CD14-positive monocyte (primary cell): ENCODE data around the gene THRB. TPM values are rescaled to one million over a fixed set of nuclear protein-coding genes. Genes with fewer than 3 reads are reported as not detected.

Source experiments
- DNase-seq, 3 donors: peaks; one replicate each; pipeline ENCODE4 v3.0.0-alpha.2; 2011 to 2022
- H2AFZ ChIP-seq: 2 replicates; pipeline ENCODE4 v1.6.0; 2012; ENCODE audit warnings: mild to moderate bottlenecking, low read depth, low read length, inconsistent platforms; ENCODE audit not compliant: insufficient read depth, poor library complexity, severe bottlenecking
- H3K27ac ChIP-seq, 2 donors: 1 replicate in 1 of 2; 2 replicates in 1 of 2; pipeline ENCODE4 v1.5.1; 2012 to 2013; ENCODE audit warnings: low read length in 2 of 2, control low read depth in 1 of 2, inconsistent platforms in 1 of 2, low read depth in 1 of 2, mild to moderate bottlenecking in 1 of 2
- H3K27me3 ChIP-seq, 2 donors: one replicate each; pipeline versions ENCODE4 v1.6.0 to v1.6.1; 2011 to 2013; ENCODE audit warnings: low read length in 2 of 2; ENCODE audit not compliant: control insufficient read depth in 2 of 2, insufficient read depth in 2 of 2
- H3K36me3 ChIP-seq, 2 donors: replicated peaks in 1 of 2; 1 replicate in 1 of 2; 2 replicates in 1 of 2; pipeline versions ENCODE4 v1.5.1 to v1.6.1; 2012 to 2013; ENCODE audit warnings: low read length in 2 of 2, control low read depth in 1 of 2, inconsistent platforms in 1 of 2, mild to moderate bottlenecking in 1 of 2; ENCODE audit not compliant: insufficient read depth in 2 of 2, control insufficient read depth in 1 of 2
- H3K4me1 ChIP-seq, 2 donors: 1 replicate in 1 of 2; 2 replicates in 1 of 2; pipeline versions ENCODE4 v1.5.1 to v1.6.1; 2012 to 2013; ENCODE audit warnings: low read length in 2 of 2, control low read depth in 1 of 2, inconsistent platforms in 1 of 2, mild to moderate bottlenecking in 1 of 2, moderate library complexity in 1 of 2; ENCODE audit not compliant: insufficient read depth in 2 of 2, control insufficient read depth in 1 of 2
- H3K4me2 ChIP-seq: replicated peaks from 2 replicates; pipeline ENCODE3; 2012; ENCODE audit warnings: low read length, moderate library complexity, mild to moderate bottlenecking; ENCODE audit not compliant: poor library complexity, severe bottlenecking; ENCODE audit errors: extremely low read depth
- H3K4me3 ChIP-seq, 3 experiments: fragments of 200-600 bp in 1 of 3; sonication (generic) in 1 of 3; replicated peaks in 1 of 3; 1 replicate in 2 of 3; 2 replicates in 1 of 3; pipeline ENCODE4 v1.5.1; 2011 to 2013; ENCODE audit warnings: low read length in 3 of 3, mild to moderate bottlenecking in 3 of 3, control low read depth in 2 of 3, low read depth in 2 of 3, inconsistent platforms in 1 of 3, moderate library complexity in 1 of 3
- H3K79me2 ChIP-seq: 2 replicates; pipeline ENCODE4 v1.6.0; 2012; ENCODE audit warnings: mild to moderate bottlenecking, control low read depth, inconsistent platforms, low read length, moderate library complexity; ENCODE audit not compliant: insufficient read depth
- H3K9ac ChIP-seq: 2 replicates; pipeline ENCODE4 v1.6.0; 2017; ENCODE audit warnings: low read length, mild to moderate bottlenecking; ENCODE audit not compliant: insufficient read depth, poor library complexity, severe bottlenecking
- H3K9me3 ChIP-seq, 2 donors: replicated peaks in 1 of 2; 1 replicate in 1 of 2; 2 replicates in 1 of 2; pipeline versions ENCODE4 v1.5.1 to v1.6.1; 2012 to 2013; ENCODE audit warnings: low read length in 2 of 2, control low read depth in 1 of 2; ENCODE audit not compliant: control insufficient read depth in 1 of 2, insufficient read depth in 1 of 2
- H4K20me1 ChIP-seq: 2 replicates; pipeline ENCODE4 v1.6.0; 2012; ENCODE audit warnings: mild to moderate bottlenecking, low read length, control low read depth, moderate library complexity; ENCODE audit not compliant: insufficient read depth
- H3K27ac Mint-ChIP-seq, 7 donors: one replicate each; pipeline ENCODE4 v1.8.0; 2020; ENCODE audit warnings: mild to moderate bottlenecking in 7 of 7, mixed read lengths in 7 of 7, moderate library complexity in 6 of 7, inconsistent platforms in 2 of 7
- H3K27me3 Mint-ChIP-seq, 3 donors: one replicate each; pipeline ENCODE4 v1.8.0; 2021 to 2022; ENCODE audit warnings: low read depth in 3 of 3, mild to moderate bottlenecking in 3 of 3, mixed read lengths in 3 of 3, moderate library complexity in 3 of 3, inconsistent platforms in 1 of 3
- H3K36me3 Mint-ChIP-seq, 2 donors: one replicate each; pipeline ENCODE4 v1.8.0; 2020; ENCODE audit warnings: mixed read lengths in 2 of 2, inconsistent platforms in 1 of 2, mild to moderate bottlenecking in 1 of 2
- H3K4me1 Mint-ChIP-seq: one replicate; pipeline ENCODE4 v1.8.0; 2020; ENCODE audit warnings: mild to moderate bottlenecking, mixed read lengths
- H3K4me3 Mint-ChIP-seq, 2 donors: one replicate each; pipeline ENCODE4 v1.8.0; 2020; ENCODE audit warnings: mild to moderate bottlenecking in 2 of 2, mixed read lengths in 2 of 2, moderate library complexity in 1 of 2
- H3K9me3 Mint-ChIP-seq, 7 donors: one replicate each; pipeline ENCODE4 v1.8.0; 2020 to 2022; ENCODE audit warnings: mixed read lengths in 7 of 7, mild to moderate bottlenecking in 6 of 7, moderate library complexity in 6 of 7, inconsistent platforms in 2 of 7
- CTCF ChIP-seq: fragments of 200-600 bp; IDR thresholded peaks from one replicate; pipeline ENCODE4 v1.8.0; 2022; ENCODE audit warnings: antibody characterized with exemption, mild to moderate bottlenecking
- WGBS: methylation state at CpG from one replicate; pipeline ENCODE4 v1.1.5; 2013; ENCODE audit warnings: missing lambda C conversion rate; ENCODE audit not compliant: insufficient coverage; 5-methylcytosine and 5-hydroxymethylcytosine counted together
- intact Hi-C, 2 donors: fragments of 100-400 bp; cut with micrococcal nuclease; formaldehyde crosslinking; loops; one replicate each; pipeline versions ENCODE4 v1.15.0 to v1.15.1; 2023
- polyA plus RNA-seq, 3 donors: library from polyadenylated mRNA; depleted of rRNA in 1 of 3; unstranded in 2 of 3; stranded (reverse) in 1 of 3; fragments of 300-500 nt in 2 of 3; fragments of >200 nt in 1 of 3; fragmentation: Illumina TruSeq in 2 of 3; gene quantifications; 1 replicate in 2 of 3; 2 replicates in 1 of 3; pipeline ENCODE4 v1.2.3, GENCODE V29; 2012 to 2021

The THRB gene
- polyA plus RNA-seq, 3 donors: 0.05 TPM; not detected in 2

- DNase-seq: no peak
- no peak for TF ChIP-seq CTCF
- Mint-ChIP-seq H3K27ac (no peak overlapping the region), H3K4me3 (peak overlapping the region in 1 of 2 donors; percentile 69), H3K4me1 (peaks cover 20% of the 10 kb centered on the region), H3K27me3 (peaks cover 42 to 60% (median 49%) of the 10 kb centered on the region in 3 donors), H3K9me3 (peaks cover 0 to 16% (median 0%) of the 10 kb centered on the region in 7 donors), H3K36me3 (peaks cover 0 to 4% of the 10 kb centered on the region in 2 donors)
- Histone ChIP-seq H4K20me1 (no peaks in the 10 kb centered on the region), H3K4me2 (no peak overlapping the region), H3K9me3 (peaks cover 0 to 6% of the 10 kb centered on the region in 2 donors), H3K27me3 (peaks cover 47 to 58% of the 10 kb centered on the region in 2 donors), H3K27ac (no peak overlapping the region), H3K36me3 (no peaks in the 10 kb centered on the region), H3K4me3 (no peak overlapping the region), H3K9ac (no peak overlapping the region), H3K79me2 (no peaks in the 10 kb centered on the region), H3K4me1 (peaks cover 13 to 17% of the 10 kb centered on the region in 2 donors), H2AFZ (no peak overlapping the region)
- intact Hi-C loops: no loop called here
- WGBS: 58% methylated on average over 3 of the region's 4 CpGs
Observed at GRCh38 chr3:24518990-24519367, 24.3 kb upstream of the THRB start.

GRCh38 chr3:24514119-24514518 is 19.5 kb upstream of the THRB start:
- H4K20me1 ChIP-seq: no peaks in the 10 kb centered on the region
- Mint-ChIP-seq H3K9me3 (peaks cover 0 to 4% (median 0%) of the 10 kb centered on the region in 7 donors), H3K27me3 (peaks cover 7 to 20% (median 17%) of the 10 kb centered on the region in 3 donors), H3K27ac (no peak overlapping the region), H3K4me1 (peaks cover under 1% of the 10 kb centered on the region), H3K36me3 (no peaks in the 10 kb centered on the region), H3K4me3 (no peak overlapping the region)
- TF ChIP-seq CTCF: no peak
- no peaks in the 10 kb centered on the region for H3K36me3 ChIP-seq
- intact Hi-C loops: no loop called here
- no peak overlapping the region for H3K27ac ChIP-seq
- DNase-seq: no peak
- H3K9me3 ChIP-seq: no peaks in the 10 kb centered on the region
- H3K4me2 ChIP-seq: no peak overlapping the region
- no peak overlapping the region for H3K4me3 ChIP-seq
- WGBS: no CpG with 5 or more reads among the region's 4 CpGs
- H3K9ac ChIP-seq: no peak overlapping the region
- H3K79me2 ChIP-seq: no peaks in the 10 kb centered on the region
- H2AFZ ChIP-seq: no peak overlapping the region
- H3K4me1 ChIP-seq: no peaks in the 10 kb centered on the region
- H3K27me3 ChIP-seq: peaks cover 11 to 12% of the 10 kb centered on the region in 2 donors
